NB4 (cell line): ENCODE measurements around the gene EID2B.

Source experiments
- DNase-seq: peaks from one replicate; pipeline ENCODE4 v3.0.0; 2010; ENCODE audit warnings: low read depth
- H3K4me3 ChIP-seq: one replicate; pipeline ENCODE4 v1.5.1; 2011; ENCODE audit warnings: mild to moderate bottlenecking, low read depth, low read length, moderate library complexity
- CTCF ChIP-seq: IDR thresholded peaks from one replicate; pipeline ENCODE4 v1.5.1; 2012; ENCODE audit warnings: low read depth, low read length
- MAX ChIP-seq: IDR thresholded peaks from 2 replicates; pipeline ENCODE4 v1.6.1; 2011; ENCODE audit warnings: low read depth, low read length
- MYC ChIP-seq: IDR thresholded peaks from 2 replicates; pipeline ENCODE4 v1.6.1; 2011; ENCODE audit warnings: low read depth, low read length
- POLR2A ChIP-seq: IDR thresholded peaks from 2 replicates; pipeline ENCODE4 v1.6.1; 2011; ENCODE audit warnings: mild to moderate bottlenecking; ENCODE audit not compliant: insufficient read length; ENCODE audit errors: extremely low read depth

The EID2B gene

GRCh38 chr19:39498798-39499642 lies 33.6 kb downstream of the EID2B start, which contains the start of gene DLL3:
DLL3 (plus strand) TSS chr19:39498947; CDS start chr19:39498975, 28 bp downstream.
- DNase-seq, result peak; percentile 13

GRCh38 chr19:39497996-39498797 lies 34.5 kb downstream of the EID2B start:
- peak; percentile 52; the same call in 1 of the 2 replicates for TF ChIP-seq MAX
- TF ChIP-seq CTCF, result peak; percentile 16
- TF ChIP-seq POLR2A, result no peak
- TF ChIP-seq MYC, result 0 out of 2 replicates have a peak, but pooled peaks have one; percentile 26
- peak overlapping the region; percentile 28 for H3K4me3 ChIP-seq
- peak; percentile 64 for DNase-seq

More at GRCh38 chr19:39498798-39499642, 33.6 kb downstream of the EID2B start, which contains the start of gene DLL3:
- TF ChIP-seq MYC, result no peak
- no peak for TF ChIP-seq MAX
- TF ChIP-seq POLR2A, result no peak
- TF ChIP-seq CTCF, result no peak
- peak within 1 kb of the TSS; percentile 28 for H3K4me3 ChIP-seq

- DNase-seq, result no peak
- no peak for TF ChIP-seq MYC
- TF ChIP-seq POLR2A, result no peak
- no peak for TF ChIP-seq MAX
- no peak for TF ChIP-seq CTCF
- H3K4me3 ChIP-seq, result no peak overlapping the region
These were observed 35.0 kb downstream of the EID2B start for GRCh38 chr19:39497701-39497995.

- DNase-seq, result no peak
- no peak for TF ChIP-seq CTCF
- no peak for TF ChIP-seq MAX
- TF ChIP-seq MYC, result no peak
- no peak for TF ChIP-seq POLR2A
- H3K4me3 ChIP-seq, result no peak overlapping the region
These were observed 36.6 kb downstream of the EID2B start for GRCh38 chr19:39496063-39496462.

GRCh38 chr19:39494661-39495060 lies 38.0 kb downstream of the EID2B start:
- no peak for TF ChIP-seq MAX
- TF ChIP-seq CTCF, result no peak
- no peak for TF ChIP-seq MYC
- no peak overlapping the region for H3K4me3 ChIP-seq
- DNase-seq, result no peak
